DMS153 treated with DMSO at 0.1 percent for 48 hours (cell line): Measurements from ENCODE around the gene LIN7B.
A peak's percentile ranks its signal among the peaks of the same experiment; 100 is the strongest.

Experiments
- DNase-seq: peaks from one replicate; lab custom pipeline; 2025; ENCODE audit not compliant: unreplicated experiment; lab: John Stamatoyannopoulos, UW

Gene LIN7B

DNA sequence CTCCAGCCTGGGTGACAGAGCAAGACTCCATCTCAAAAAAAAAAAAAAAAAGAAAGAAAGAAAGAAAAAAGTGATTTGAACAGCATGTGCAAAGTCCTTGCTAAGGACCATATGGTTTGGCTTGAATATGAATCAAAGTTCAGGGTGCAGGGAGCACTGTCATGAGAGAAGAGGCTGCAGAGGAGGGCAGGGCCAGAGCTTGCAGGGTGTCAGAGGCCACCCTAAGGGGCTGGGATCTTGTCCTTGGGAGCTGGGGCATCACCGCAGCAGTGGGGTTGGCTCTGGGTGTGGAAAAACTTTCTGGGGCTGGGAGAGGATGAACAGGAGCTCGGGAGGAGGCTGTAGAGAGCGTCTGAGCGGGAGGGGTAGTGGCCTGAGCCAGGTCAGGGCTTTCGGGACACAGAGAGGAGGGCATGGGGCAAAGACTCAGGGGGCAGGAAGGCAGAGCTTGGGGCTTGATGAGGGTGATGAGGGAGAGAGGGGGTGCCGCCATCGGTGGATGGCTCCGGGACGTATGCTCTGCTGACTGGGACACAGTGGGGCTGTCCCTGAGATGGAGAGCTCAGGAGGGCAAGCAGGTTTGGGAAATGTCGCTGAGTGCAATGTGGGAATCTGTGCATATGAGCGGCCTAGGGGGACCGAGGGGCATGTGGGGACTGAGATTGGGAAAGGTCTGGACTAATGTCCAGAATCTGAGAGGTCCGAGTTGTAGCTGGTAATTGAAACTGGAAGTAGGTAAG lies 46.5 kb downstream of the LIN7B start:
- DNase-seq, result no peak

DNA sequence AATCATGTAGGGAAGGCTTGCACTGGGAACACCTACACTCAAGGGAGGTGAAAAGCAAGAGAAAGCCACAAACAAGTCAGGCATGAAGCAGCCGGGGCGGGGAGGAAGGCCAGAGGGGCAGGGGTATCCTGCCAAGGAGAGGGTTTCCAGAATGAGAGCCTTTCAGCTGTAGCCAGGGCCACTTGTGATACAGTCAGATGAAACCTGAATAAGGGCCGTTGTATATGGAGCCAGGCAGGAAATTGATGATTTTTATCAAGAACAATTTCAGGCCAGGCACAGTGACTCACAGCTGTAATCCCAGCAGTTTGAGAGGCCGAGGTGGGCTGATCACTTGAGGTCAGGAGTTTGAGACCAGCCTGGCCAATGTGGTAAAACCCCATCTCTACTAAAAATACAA lies 47.8 kb downstream of the LIN7B start:
- DNase-seq, result no peak

DNA sequence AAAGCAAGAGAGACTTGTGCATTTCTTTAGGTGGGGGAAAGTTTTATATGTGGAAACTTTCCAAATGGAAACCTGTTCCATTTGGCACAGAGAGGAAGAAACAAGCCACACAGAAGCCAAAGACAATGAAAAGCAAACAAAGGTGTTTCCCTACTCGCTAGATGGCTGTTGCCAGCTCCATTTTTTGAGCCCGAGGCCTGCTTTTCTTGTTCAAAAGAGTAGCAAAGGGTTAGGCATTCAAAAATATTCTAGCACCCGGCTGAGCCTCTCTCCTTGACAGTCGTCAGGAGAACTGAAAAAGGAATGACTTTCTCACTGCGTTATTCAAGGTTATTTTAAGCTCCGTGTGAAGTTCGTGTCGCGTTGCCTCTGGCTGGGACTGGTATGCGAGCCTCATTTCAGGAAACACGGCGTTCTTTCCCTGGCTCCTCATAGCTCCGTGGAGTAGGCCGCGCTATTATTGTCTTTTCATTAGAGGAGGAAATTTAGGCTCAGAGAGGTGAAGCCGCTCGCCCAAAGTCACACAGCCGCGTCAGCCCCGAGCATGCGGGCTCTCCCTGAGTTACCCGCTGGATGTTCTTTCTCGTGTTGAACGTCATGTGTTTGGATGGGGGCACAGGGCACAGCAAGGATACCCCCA lies 51.1 kb downstream of the LIN7B start:
- peak; percentile 40 for DNase-seq

DNA sequence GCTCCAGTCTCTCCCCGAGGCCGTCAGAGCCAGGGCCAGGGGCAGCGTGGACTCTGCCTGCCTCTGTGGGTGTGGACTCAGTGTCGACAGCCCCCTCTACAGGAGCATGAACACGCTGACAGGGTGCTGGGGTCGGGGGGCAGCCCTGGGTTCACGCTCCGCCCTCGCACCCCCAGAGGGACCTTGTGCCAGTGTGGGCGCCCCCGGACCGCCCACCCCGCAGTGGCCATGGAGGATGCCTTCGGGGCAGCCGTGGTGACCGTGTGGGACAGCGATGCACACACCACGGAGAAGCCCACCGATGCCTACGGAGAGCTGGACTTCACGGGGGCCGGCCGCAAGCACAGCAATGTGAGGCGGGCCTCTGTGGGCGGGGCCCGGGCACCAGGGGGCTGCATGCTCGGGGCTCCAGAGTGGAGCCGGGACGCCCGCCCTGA lies 51.7 kb downstream of the LIN7B start:
- DNase-seq, result no peak

DNA sequence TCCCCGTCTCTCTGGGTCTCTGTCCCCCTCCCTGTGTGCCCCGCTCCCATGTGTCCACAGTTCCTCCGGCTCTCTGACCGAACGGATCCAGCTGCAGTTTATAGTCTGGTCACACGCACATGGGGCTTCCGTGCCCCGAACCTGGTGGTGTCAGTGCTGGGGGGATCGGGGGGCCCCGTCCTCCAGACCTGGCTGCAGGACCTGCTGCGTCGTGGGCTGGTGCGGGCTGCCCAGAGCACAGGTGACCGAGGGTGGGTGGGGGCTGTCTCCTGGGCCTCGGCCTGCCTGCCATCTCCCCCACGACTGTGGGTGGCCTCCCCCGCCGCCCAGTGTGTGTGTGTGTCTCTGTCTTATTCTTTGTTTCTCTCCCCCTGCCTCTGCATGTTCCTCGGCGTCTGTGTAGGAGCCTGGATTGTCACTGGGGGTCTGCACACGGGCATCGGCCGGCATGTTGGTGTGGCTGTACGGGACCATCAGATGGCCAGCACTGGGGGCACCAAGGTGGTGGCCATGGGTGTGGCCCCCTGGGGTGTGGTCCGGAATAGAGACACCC lies 53.8 kb downstream of the LIN7B start:
- no peak for DNase-seq
